HG03520 (cell line): ENCODE measurements around the gene TIGD6.
"Not testable (repeated sequence)": the region's sequence is repeated elsewhere in the genome, so short reads cannot be mapped to it uniquely, and the experiment has no call there.

ENCODE experiments used
- ATAC-seq: cut with Tn5 transposase; IDR thresholded peaks from one replicate; pipeline ENCODE4 v1.9.1; 2021; ENCODE audit warnings: mild to moderate bottlenecking, moderate library complexity; ENCODE audit not compliant: unreplicated experiment

The TIGD6 gene

GRCh38 chr5:150000256-150000989 is at the start of gene TIGD6, which contains the start of gene HMGXB3:
TIGD6 (minus strand) TSS chr5:150000654; CDS start chr5:149996348, 4,306 bp downstream.
HMGXB3 (plus strand) TSS chr5:150000739; CDS start chr5:150004853, 4,114 bp downstream.
- peak; percentile 76 for ATAC-seq

GRCh38 chr5:150046031-150046430 is 45.6 kb upstream of the TIGD6 start:
- ATAC-seq: no peak

GRCh38 chr5:150045549-150045948 is 45.1 kb upstream of the TIGD6 start:
- no peak for ATAC-seq

- no peak for ATAC-seq
These were observed 44.3 kb upstream of the TIGD6 start for GRCh38 chr5:150044712-150045111.

- ATAC-seq: no peak
These were observed 43.9 kb upstream of the TIGD6 start for GRCh38 chr5:150044329-150044681.

GRCh38 chr5:150043657-150044328 is 43.3 kb upstream of the TIGD6 start:
- ATAC-seq: no peak

- ATAC-seq: no peak
These were observed 42.0 kb upstream of the TIGD6 start for GRCh38 chr5:150042459-150042858.

- no peak for ATAC-seq
These were observed 38.1 kb upstream of the TIGD6 start for GRCh38 chr5:150038547-150038946.

GRCh38 chr5:150036513-150036912 is 36.1 kb upstream of the TIGD6 start:
- ATAC-seq: no peak

GRCh38 chr5:150035139-150035895 is 34.9 kb upstream of the TIGD6 start:
- peak; percentile 95 for ATAC-seq

- peak; percentile 7 for ATAC-seq
These were observed 34.2 kb upstream of the TIGD6 start for GRCh38 chr5:150034662-150035061.

GRCh38 chr5:150033334-150033733 is 32.9 kb upstream of the TIGD6 start:
- ATAC-seq: no peak

GRCh38 chr5:150028047-150028446 is 27.6 kb upstream of the TIGD6 start:
- ATAC-seq: not testable (repeated sequence)

- ATAC-seq: no peak
These were observed 26.3 kb upstream of the TIGD6 start for GRCh38 chr5:150026682-150027172.

GRCh38 chr5:150024346-150024984 is 24.0 kb upstream of the TIGD6 start:
- no peak for ATAC-seq

GRCh38 chr5:150023136-150023535 is 22.7 kb upstream of the TIGD6 start:
- ATAC-seq: no peak

GRCh38 chr5:150022681-150023080 is 22.2 kb upstream of the TIGD6 start:
- ATAC-seq: no peak

GRCh38 chr5:150022158-150022531 is 21.7 kb upstream of the TIGD6 start:
- no peak for ATAC-seq

GRCh38 chr5:150021491-150022157 is 21.2 kb upstream of the TIGD6 start:
- no peak for ATAC-seq

GRCh38 chr5:150020249-150020648 is 19.8 kb upstream of the TIGD6 start:
- ATAC-seq: no peak
